GM18511 (cell line): Measurements from ENCODE around the gene LXN.
A peak's percentile ranks its signal among the peaks of the same experiment; 100 is the strongest.
"Not testable (repeated sequence)": the region's sequence is repeated elsewhere in the genome, so short reads cannot be mapped to it uniquely, and the experiment has no call there.

Experiments
- ATAC-seq: cut with Tn5 transposase; IDR thresholded peaks from one replicate; pipeline ENCODE4 v1.9.1; 2021; ENCODE audit warnings: mild to moderate bottlenecking, moderate library complexity; ENCODE audit not compliant: unreplicated experiment

Gene LXN

GRCh38 chr3:158672215-158673176 lies at the start of gene LXN:
Gene LXN, minus strand, starts transcription at chr3:158672648. Its CDS starts 170 bp downstream, at chr3:158672478.
- ATAC-seq = peak; percentile 99

GRCh38 chr3:158722108-158722507 lies 49.7 kb upstream of the LXN start:
- no peak for ATAC-seq

- ATAC-seq = no peak
Observed at GRCh38 chr3:158718490-158719170, 46.2 kb upstream of the LXN start.

- ATAC-seq = no peak
Observed at GRCh38 chr3:158717576-158717975, 45.1 kb upstream of the LXN start.

- ATAC-seq = no peak
Observed at GRCh38 chr3:158713094-158713499, 40.6 kb upstream of the LXN start.

- ATAC-seq = no peak
Observed at GRCh38 chr3:158712443-158712842, 40.0 kb upstream of the LXN start.

- ATAC-seq = peak; percentile 54
Observed at GRCh38 chr3:158711886-158712285, 39.4 kb upstream of the LXN start.

GRCh38 chr3:158710601-158711000 lies 38.2 kb upstream of the LXN start:
- no peak for ATAC-seq

- no peak for ATAC-seq
Observed at GRCh38 chr3:158709666-158710083, 37.2 kb upstream of the LXN start.

- ATAC-seq = no peak
Observed at GRCh38 chr3:158703566-158703965, 31.1 kb upstream of the LXN start.

- no peak for ATAC-seq
Observed at GRCh38 chr3:158702815-158703481, 30.5 kb upstream of the LXN start.

GRCh38 chr3:158701420-158702065 lies 29.1 kb upstream of the LXN start:
- no peak for ATAC-seq

GRCh38 chr3:158700559-158700958 lies 28.1 kb upstream of the LXN start:
- no peak for ATAC-seq

- ATAC-seq = no peak
Observed at GRCh38 chr3:158696618-158697017, 24.2 kb upstream of the LXN start.

GRCh38 chr3:158693866-158694456 lies 21.5 kb upstream of the LXN start:
- not testable (repeated sequence) for ATAC-seq

- ATAC-seq = no peak
Observed at GRCh38 chr3:158685159-158685558, 12.7 kb upstream of the LXN start.

- no peak for ATAC-seq
Observed at GRCh38 chr3:158683230-158683962, 10.9 kb upstream of the LXN start.

- no peak for ATAC-seq
Observed at GRCh38 chr3:158680861-158681260, 8.4 kb upstream of the LXN start.

GRCh38 chr3:158679547-158680000 lies 7.1 kb upstream of the LXN start:
- no peak for ATAC-seq

- ATAC-seq = no peak
Observed at GRCh38 chr3:158678687-158679086, 6.2 kb upstream of the LXN start.
